A549 (cell line): ENCODE data around the gene KCNB1. TPM values are rescaled to one million over a fixed set of nuclear protein-coding genes. Genes with fewer than 3 reads are reported as not detected.

Experiments
- ATAC-seq, 2 experiments: fragments of 200-7000 bp in 1 of 2; fragments of >200 bp in 1 of 2; cut with Nextera tagmentation in 1 of 2; cut with Tn5 transposase in 1 of 2; 3 replicates each; pipeline versions ENCODE4 v1.8.0 to v1.9.1; 2018 to 2020; ENCODE audit warnings: mild to moderate bottlenecking in 1 of 2, moderate library complexity in 1 of 2
- CTCF ChIA-PET: fragments of 300-600 bp; sonication (Branson Sonifier 250); formaldehyde crosslinking; extraction: SDS; loops from one replicate; lab custom pipeline; 2021; ENCODE audit warnings: antibody characterized with exemption, inconsistent platforms; lab: Yijun Ruan, JAX
- POLR2A ChIA-PET: fragments of 350-600 bp; formaldehyde crosslinking; extraction: SDS; loops from one replicate; lab custom pipeline; 2021; ENCODE audit warnings: antibody characterized with exemption, inconsistent platforms; lab: Yijun Ruan, JAX
- DNase-seq, 2 experiments: peaks; one replicate each; pipeline versions ENCODE4 v3.0.0 to v3.0.0-alpha.2; 2011 to 2016; ENCODE audit warnings: low read depth in 1 of 2, low spot score in 1 of 2
- FAIRE-seq: peaks from 2 replicates; lab custom pipeline; 2011; peaks lifted over from hg19 to GRCh38; lab: Jason Lieb, UNC
- H3K27ac ChIP-seq, 2 experiments: fragments of >200 bp; sonication (Bioruptor Twin); formaldehyde crosslinking; 3 replicates each; pipeline ENCODE4 v1.5.1; 2016 to 2017
- H3K4me1 ChIP-seq: fragments of >200 bp; sonication (Bioruptor Twin); formaldehyde crosslinking; 3 replicates; pipeline ENCODE4 v1.6.1; 2016
- H3K4me2 ChIP-seq: fragments of >200 bp; sonication (Bioruptor Twin); formaldehyde crosslinking; 3 replicates; pipeline ENCODE4 v1.6.1; 2016
- H3K4me3 ChIP-seq: fragments of >200 bp; sonication (Bioruptor Twin); formaldehyde crosslinking; 3 replicates; pipeline ENCODE4 v1.5.1; 2016
- H3K9me3 ChIP-seq: fragments of >200 bp; sonication (Bioruptor Twin); formaldehyde crosslinking; 3 replicates; pipeline ENCODE4 v1.6.1; 2016
- CBX2 ChIP-seq: fragments of 200-600 bp; sonication (generic); IDR thresholded peaks from 2 replicates; pipeline ENCODE4 v1.6.1; 2016; ENCODE audit warnings: low read depth, mild to moderate bottlenecking, borderline replicate concordance
- CEBPB ChIP-seq, 2 experiments: fragments of >200 bp in 1 of 2; sonication (Bioruptor Twin) in 1 of 2; formaldehyde crosslinking in 1 of 2; IDR thresholded peaks; 2 replicates each; pipeline ENCODE4 v1.6.1; 2012 to 2016
- CHD4 ChIP-seq: fragments of 200-600 bp; sonication (generic); IDR thresholded peaks from 2 replicates; pipeline ENCODE4 v1.6.1; 2016; ENCODE audit warnings: antibody characterized with exemption, mild to moderate bottlenecking, borderline replicate concordance
- EHMT2 ChIP-seq: fragments of 200-600 bp; sonication (generic); IDR thresholded peaks from 2 replicates; pipeline ENCODE4 v1.6.1; 2016; ENCODE audit warnings: antibody characterized with exemption, low read depth, mild to moderate bottlenecking, moderate library complexity
- EP300 ChIP-seq, 2 experiments: fragments of >200 bp; sonication (Bioruptor Twin); formaldehyde crosslinking; IDR thresholded peaks; 2 replicates in 1 of 2; 3 replicates in 1 of 2; pipeline ENCODE4 v1.6.1; 2016 to 2017
- FOSB ChIP-seq: fragments of 250-450 bp; sonication (Bioruptor Pico); IDR thresholded peaks from 2 replicates; pipeline ENCODE4 v1.5.0; 2020; ENCODE audit warnings: mild to moderate bottlenecking, moderate library complexity
- FOXS1 ChIP-seq: fragments of 250-450 bp; sonication (Bioruptor Pico); IDR thresholded peaks from 2 replicates; pipeline ENCODE4 v1.5.0; 2020; ENCODE audit warnings: mild to moderate bottlenecking, moderate library complexity
- JUNB ChIP-seq: fragments of >200 bp; sonication (Bioruptor Twin); formaldehyde crosslinking; IDR thresholded peaks from 2 replicates; pipeline ENCODE4 v1.6.1; 2016
- MAFK ChIP-seq: fragments of 450-650 bp; IDR thresholded peaks from 2 replicates; pipeline ENCODE4 v1.6.1; 2014; ENCODE audit not compliant: partially characterized antibody
- POLR2AphosphoS2 ChIP-seq: conservative IDR thresholded peaks from 2 replicates; pipeline ENCODE4 v1.6.1; 2012; ENCODE audit warnings: low read length, improper control_type of control experiment, inconsistent platforms
- RAD21 ChIP-seq, 2 experiments: fragments of >200 bp in 1 of 2; sonication (Bioruptor Twin) in 1 of 2; formaldehyde crosslinking in 1 of 2; IDR thresholded peaks in 1 of 2; conservative IDR thresholded peaks in 1 of 2; 2 replicates in 1 of 2; 3 replicates in 1 of 2; pipeline ENCODE4 v1.6.1; 2012 to 2018; ENCODE audit warnings: inconsistent platforms in 1 of 2
- RARB ChIP-seq: fragments of 250-450 bp; sonication (Bioruptor Pico); IDR thresholded peaks from 2 replicates; pipeline ENCODE4 v1.8.0; 2021; ENCODE audit warnings: mild to moderate bottlenecking, moderate library complexity
- WGBS: methylation state at CpG from one replicate; pipeline ENCODE4 v1.1.6; 2017; ENCODE audit errors: missing lambda C conversion rate; 5-methylcytosine and 5-hydroxymethylcytosine counted together
- polyA plus RNA-seq, 4 experiments: library from polyadenylated mRNA; depleted of rRNA in 3 of 4; stranded (reverse); fragments of >200 nt; fragmentation: RNase III in 1 of 4; extraction: RNeasy Plus Mini Kit Qiagen cat#74134 plus additional on column Dnase treatment in 1 of 4; gene quantifications; 2 replicates in 3 of 4; 3 replicates in 1 of 4; pipeline ENCODE4 v1.2.3, GENCODE V29; 2011 to 2017
- TF ChIP-seq, protein P1 (sequence below): fragments of 250-450 bp; sonication (Bioruptor Pico); IDR thresholded peaks from 2 replicates; pipeline ENCODE4 v1.5.0; 2021; ENCODE audit warnings: mild to moderate bottlenecking, moderate library complexity, borderline replicate concordance
- TF ChIP-seq, protein P2 (sequence below): fragments of 150-350 bp; IDR thresholded peaks from 2 replicates; pipeline ENCODE4 v1.6.1; 2014; ENCODE audit warnings: low read depth, mild to moderate bottlenecking, low read length
- TF ChIP-seq, protein P3 (sequence below): fragments of 250-450 bp; sonication (Bioruptor Pico); IDR thresholded peaks from 2 replicates; pipeline ENCODE4 v1.5.0; 2020; ENCODE audit warnings: low read depth, mild to moderate bottlenecking, moderate library complexity

KCNB1 gene
- polyA plus RNA-seq, 2 of the 4 experiments (the other 2 are of a cell fraction): 0.12 to 0.28 TPM

DNA sequence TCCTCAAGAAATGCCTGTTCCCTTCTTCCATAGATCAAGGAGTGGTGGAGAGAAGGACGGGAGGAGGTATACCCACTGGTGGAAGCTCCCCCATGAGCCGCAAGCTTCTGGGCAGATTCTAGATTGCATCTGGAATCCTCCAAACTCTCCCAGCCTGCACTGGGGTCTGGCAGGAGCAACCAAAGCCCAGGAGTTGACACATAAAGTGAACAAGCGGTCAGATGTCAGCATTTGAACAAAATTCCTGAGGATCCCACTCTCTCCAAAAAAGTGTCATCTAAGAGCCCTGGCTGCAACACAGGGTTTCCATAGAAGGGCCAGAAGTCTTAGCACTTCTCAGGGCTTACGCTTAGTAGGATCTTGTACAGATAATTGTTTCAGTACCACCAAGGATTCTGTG, 88.2 kb downstream of the KCNB1 start:
- DNase-seq (no peak), ATAC-seq (no peak), FAIRE-seq (no peak)
- Histone ChIP-seq H3K9me3 (no peaks in the 10 kb centered on the region), H3K4me3 (no peak overlapping the region), H3K4me1 (peaks cover 7% of the 10 kb centered on the region; the same call in 1 of the 3 replicates), H3K4me2 (no peak overlapping the region), H3K27ac (no peak overlapping the region)
- ChIA-PET CTCF (interaction anchor here (0.8 to 7.9 kb wide), 4 partner anchors 10 to 90 kb away, joined by 4 to 60 read pairs (median 5); no protein-coding TSS in a partner anchor), POLR2A (interaction anchor here (0.9 kb wide), 1 partner anchor 11 kb away, joined by 3 read pairs; no protein-coding TSS in a partner anchor)
- TF ChIP-seq RAD21 (conservative IDR thresholded peaks at IDR 0.05 in 1 of 2, IDR thresholded peaks at IDR 0.05 in 1 of 2): no peak
- TF ChIP-seq, protein P1, sequence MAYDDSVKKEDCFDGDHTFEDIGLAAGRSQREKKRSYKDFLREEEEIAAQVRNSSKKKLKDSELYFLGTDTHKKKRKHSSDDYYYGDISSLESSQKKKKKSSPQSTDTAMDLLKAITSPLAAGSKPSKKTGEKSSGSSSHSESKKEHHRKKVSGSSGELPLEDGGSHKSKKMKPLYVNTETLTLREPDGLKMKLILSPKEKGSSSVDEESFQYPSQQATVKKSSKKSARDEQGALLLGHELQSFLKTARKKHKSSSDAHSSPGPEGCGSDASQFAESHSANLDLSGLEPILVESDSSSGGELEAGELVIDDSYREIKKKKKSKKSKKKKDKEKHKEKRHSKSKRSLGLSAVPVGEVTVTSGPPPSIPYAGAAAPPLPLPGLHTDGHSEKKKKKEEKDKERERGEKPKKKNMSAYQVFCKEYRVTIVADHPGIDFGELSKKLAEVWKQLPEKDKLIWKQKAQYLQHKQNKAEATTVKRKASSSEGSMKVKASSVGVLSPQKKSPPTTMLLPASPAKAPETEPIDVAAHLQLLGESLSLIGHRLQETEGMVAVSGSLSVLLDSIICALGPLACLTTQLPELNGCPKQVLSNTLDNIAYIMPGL (CRISPR knock-in tag): no peak
- no peak for TF ChIP-seq CHD4
- no peak for TF ChIP-seq CEBPB (IDR thresholded peaks at IDR 0.05)
- TF ChIP-seq RARB (CRISPR knock-in tag): no peak
- TF ChIP-seq EP300 (IDR thresholded peaks at IDR 0.05): no peak
- TF ChIP-seq MAFK: no peak
- TF ChIP-seq FOSB (CRISPR knock-in tag): no peak
- 64% methylated on average over 4 of the region's 4 CpGs for WGBS

DNA sequence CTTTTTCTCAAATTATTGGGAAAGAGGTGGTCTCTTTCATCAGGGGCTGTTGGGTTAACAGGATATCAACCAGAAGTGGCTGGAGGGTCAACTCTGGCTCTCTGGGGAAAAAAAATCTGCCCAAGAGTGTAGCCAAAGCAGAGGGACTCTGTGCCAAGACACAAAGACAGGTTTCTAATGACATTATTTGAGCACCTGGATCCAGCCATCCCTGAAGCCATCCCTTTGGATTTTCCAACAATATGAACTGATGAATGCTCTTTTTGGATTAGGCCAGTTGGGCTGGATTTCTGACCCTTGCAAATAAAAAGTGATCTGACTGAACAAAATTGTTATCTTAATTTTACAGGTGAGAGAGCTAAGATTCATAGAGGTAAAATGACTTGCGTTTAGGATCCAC, 88.7 kb downstream of the KCNB1 start:
- ChIA-PET POLR2A (no interaction called here), CTCF (interaction anchor here (0.5 to 7.9 kb wide), 3 partner anchors 10 to 57 kb away, joined by 3 to 60 read pairs (median 4); no protein-coding TSS in a partner anchor)
- H3K9me3 ChIP-seq: no peaks in the 10 kb centered on the region
- peaks cover 7% of the 10 kb centered on the region; the same call in 1 of the 3 replicates for H3K4me1 ChIP-seq
- H3K4me3 ChIP-seq: no peak overlapping the region
- no peak overlapping the region for H3K27ac ChIP-seq
- no peak overlapping the region for H3K4me2 ChIP-seq
- TF ChIP-seq EHMT2 (no peak), POLR2AphosphoS2 (no peak), FOXS1 (CRISPR knock-in tag) (no peak), FOSB (CRISPR knock-in tag) (no peak)
- TF ChIP-seq, protein P2, sequence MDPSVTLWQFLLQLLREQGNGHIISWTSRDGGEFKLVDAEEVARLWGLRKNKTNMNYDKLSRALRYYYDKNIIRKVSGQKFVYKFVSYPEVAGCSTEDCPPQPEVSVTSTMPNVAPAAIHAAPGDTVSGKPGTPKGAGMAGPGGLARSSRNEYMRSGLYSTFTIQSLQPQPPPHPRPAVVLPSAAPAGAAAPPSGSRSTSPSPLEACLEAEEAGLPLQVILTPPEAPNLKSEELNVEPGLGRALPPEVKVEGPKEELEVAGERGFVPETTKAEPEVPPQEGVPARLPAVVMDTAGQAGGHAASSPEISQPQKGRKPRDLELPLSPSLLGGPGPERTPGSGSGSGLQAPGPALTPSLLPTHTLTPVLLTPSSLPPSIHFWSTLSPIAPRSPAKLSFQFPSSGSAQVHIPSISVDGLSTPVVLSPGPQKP: no peak
- TF ChIP-seq, protein P3, sequence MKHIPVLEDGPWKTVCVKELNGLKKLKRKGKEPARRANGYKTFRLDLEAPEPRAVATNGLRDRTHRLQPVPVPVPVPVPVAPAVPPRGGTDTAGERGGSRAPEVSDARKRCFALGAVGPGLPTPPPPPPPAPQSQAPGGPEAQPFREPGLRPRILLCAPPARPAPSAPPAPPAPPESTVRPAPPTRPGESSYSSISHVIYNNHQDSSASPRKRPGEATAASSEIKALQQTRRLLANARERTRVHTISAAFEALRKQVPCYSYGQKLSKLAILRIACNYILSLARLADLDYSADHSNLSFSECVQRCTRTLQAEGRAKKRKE: no peak
- 85% methylated on average over 1 of the region's 1 CpG for WGBS
- no peak for FAIRE-seq
- DNase-seq: no peak
- ATAC-seq: no peak

DNA sequence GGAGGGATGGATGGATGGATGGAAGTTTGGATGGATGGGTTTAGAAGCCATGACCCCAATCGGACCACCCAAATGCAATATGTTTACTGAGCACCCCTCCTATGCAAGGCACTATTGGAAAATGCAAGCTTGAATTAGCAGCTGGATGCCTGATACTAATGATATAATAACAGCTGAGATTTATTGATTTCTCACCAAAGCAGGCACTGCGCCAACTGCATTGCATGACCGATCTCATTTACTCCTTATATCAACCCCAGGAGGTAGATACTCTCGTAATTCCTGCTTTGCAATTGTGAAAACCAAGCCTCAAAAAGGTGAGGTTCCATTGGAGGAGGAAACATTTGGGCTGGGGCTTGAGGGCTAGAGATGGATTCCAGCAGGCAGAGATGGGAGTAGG, 89.7 kb downstream of the KCNB1 start:
- H3K4me3 ChIP-seq: no peak overlapping the region
- DNase-seq (no peak), ATAC-seq (no peak), FAIRE-seq (no peak)
- POLR2A ChIA-PET: no interaction called here
- CTCF ChIA-PET: interaction anchor here (7.9 kb wide), 1 partner anchor 9 kb away, joined by 60 read pairs; no protein-coding TSS in a partner anchor
- peaks cover 6% of the 10 kb centered on the region; the same call in 1 of the 3 replicates for H3K4me1 ChIP-seq
- no peak overlapping the region for H3K4me2 ChIP-seq
- 55% methylated on average over 4 of the region's 4 CpGs for WGBS
- no peak overlapping the region for H3K27ac ChIP-seq
- TF ChIP-seq CBX2 (no peak), JUNB (no peak)
- H3K9me3 ChIP-seq: no peaks in the 10 kb centered on the region
